WTC11 (cell line): Measurements from ENCODE around the gene UTP3. TPM values are rescaled to one million over a fixed set of nuclear protein-coding genes. Genes with fewer than 3 reads are reported as not detected.
"Not testable (repeated sequence)": the region's sequence is repeated elsewhere in the genome, so short reads cannot be mapped to it uniquely, and the experiment has no call there.

Source experiments
- ATAC-seq: fragments of 200-7000 bp; cut with Tn5 transposase; 2 replicates; pipeline ENCODE4 v1.10.0; 2021; ENCODE audit warnings: mild to moderate bottlenecking, moderate library complexity
- CTCF ChIA-PET: fragments of 300-600 bp; sonication (Branson Sonifier 250); formaldehyde crosslinking; loops from one replicate; lab custom pipeline; 2021; ENCODE audit warnings: antibody characterized with exemption; lab: Charles Lee
- POLR2A ChIA-PET: fragments of 350-600 bp; sonication (Branson Sonifier 250); formaldehyde crosslinking; loops from one replicate; lab custom pipeline; 2021; ENCODE audit warnings: antibody characterized with exemption; lab: Charles Lee
- DNase-seq: peaks from one replicate; pipeline ENCODE4 v3.0.0; 2021; ENCODE audit warnings: low spot score
- H3K27ac Mint-ChIP-seq: 2 replicates; pipeline ENCODE4 v1.8.0; 2021; ENCODE audit warnings: mixed read lengths
- H3K27me3 Mint-ChIP-seq: 2 replicates; pipeline ENCODE4 v1.8.0; 2021; ENCODE audit warnings: low read depth, mild to moderate bottlenecking, moderate library complexity, mixed read lengths
- H3K36me3 Mint-ChIP-seq: 2 replicates; pipeline ENCODE4 v1.8.0; 2021; ENCODE audit warnings: mixed read lengths
- H3K4me1 Mint-ChIP-seq: 2 replicates; pipeline ENCODE4 v1.8.0; 2022; ENCODE audit warnings: mixed read lengths
- H3K4me3 Mint-ChIP-seq: 2 replicates; pipeline ENCODE4 v1.8.0; 2021; ENCODE audit warnings: mild to moderate bottlenecking, moderate library complexity, mixed read lengths
- H3K9me3 Mint-ChIP-seq: 2 replicates; pipeline ENCODE4 v1.8.0; 2021; ENCODE audit warnings: mixed read lengths
- ATF2 ChIP-seq: sonication (generic); formaldehyde crosslinking; IDR thresholded peaks from 2 replicates; pipeline ENCODE4 v1.8.1; 2022; ENCODE audit warnings: low read depth, missing genetic modification reagents, borderline replicate concordance
- ERG ChIP-seq: fragments of 250-450 bp; sonication (Bioruptor Pico); IDR thresholded peaks from 2 replicates; pipeline ENCODE4 v1.8.0; 2021; ENCODE audit warnings: mild to moderate bottlenecking
- HMGXB4 ChIP-seq: sonication (generic); formaldehyde crosslinking; IDR thresholded peaks from 2 replicates; pipeline ENCODE4 v1.8.1; 2023; ENCODE audit warnings: mild to moderate bottlenecking, moderate library complexity, missing genetic modification reagents
- IRF1 ChIP-seq: sonication (generic); formaldehyde crosslinking; IDR thresholded peaks from 2 replicates; pipeline ENCODE4 v1.8.0; 2023; ENCODE audit warnings: missing genetic modification reagents
- NFATC4 ChIP-seq: fragments of 250-450 bp; sonication (Bioruptor Pico); IDR thresholded peaks from 2 replicates; pipeline ENCODE4 v1.9.0; 2021; ENCODE audit warnings: mild to moderate bottlenecking
- NR3C1 ChIP-seq: sonication (generic); formaldehyde crosslinking; conservative IDR thresholded peaks from 2 replicates; pipeline ENCODE4 v1.8.1; 2023; ENCODE audit warnings: low read depth, mild to moderate bottlenecking, missing genetic modification reagents
- PRRX2 ChIP-seq: fragments of 250-450 bp; sonication (Bioruptor Pico); IDR thresholded peaks from 2 replicates; pipeline ENCODE4 v1.8.0; 2021; ENCODE audit warnings: mild to moderate bottlenecking
- RORB ChIP-seq: fragments of 250-450 bp; sonication (Bioruptor Pico); IDR thresholded peaks from 2 replicates; pipeline ENCODE4 v1.9.0; 2021; ENCODE audit warnings: mild to moderate bottlenecking
- SMAD4 ChIP-seq: sonication (generic); formaldehyde crosslinking; IDR thresholded peaks from 2 replicates; pipeline ENCODE4 v1.8.0; 2022; ENCODE audit warnings: mild to moderate bottlenecking, missing genetic modification reagents
- ZMAT4 ChIP-seq: fragments of 250-450 bp; sonication (Bioruptor Pico); IDR thresholded peaks from 2 replicates; pipeline ENCODE4 v1.9.0; 2021; ENCODE audit warnings: mild to moderate bottlenecking
- ZNF425 ChIP-seq: fragments of 250-450 bp; sonication (Bioruptor Pico); conservative IDR thresholded peaks from 2 replicates; pipeline ENCODE4 v1.9.0; 2021; ENCODE audit warnings: mild to moderate bottlenecking
- total RNA-seq: library from RNA; stranded (reverse); gene quantifications from 3 replicates; pipeline ENCODE4 v1.2.3, GENCODE V29; 2021

Gene UTP3
- total RNA-seq, 1 experiment from 2014 or later, result 45.5 TPM

- no peak for TF ChIP-seq ATF2
Observed at GRCh38 chr4:70691661-70692060, 3.3 kb downstream of the UTP3 start (continued).

- CTCF ChIA-PET, H3K27ac Mint-ChIP-seq, ATAC-seq, DNase-seq, POLR2A ChIA-PET, H3K9me3 Mint-ChIP-seq, H3K4me3 Mint-ChIP-seq, H3K27me3 Mint-ChIP-seq: not testable (repeated sequence)
- H3K4me1 Mint-ChIP-seq, result peaks cover 14% of the 10 kb centered on the region
- H3K36me3 Mint-ChIP-seq, result peaks cover 12% of the 10 kb centered on the region
Observed at GRCh38 chr4:70694633-70695032, 6.3 kb downstream of the UTP3 start.

GRCh38 chr4:70698435-70698834 lies 10.1 kb downstream of the UTP3 start:
- CTCF ChIA-PET, DNase-seq, H3K27me3 Mint-ChIP-seq, H3K36me3 Mint-ChIP-seq, POLR2A ChIA-PET, ATAC-seq, H3K27ac Mint-ChIP-seq, H3K4me3 Mint-ChIP-seq, H3K9me3 Mint-ChIP-seq, H3K4me1 Mint-ChIP-seq: not testable (repeated sequence)

GRCh38 chr4:70700712-70701111 lies 12.4 kb downstream of the UTP3 start:
- TF ChIP-seq ZMAT4 (CRISPR knock-in tag) (no peak), IRF1 (CRISPR knock-in tag) (no peak), NR3C1 (no peak), RORB (CRISPR knock-in tag) (no peak), HMGXB4 (no peak), ZNF425 (CRISPR knock-in tag) (no peak), ERG (CRISPR knock-in tag) (no peak), SMAD4 (CRISPR knock-in tag) (no peak)
- H3K9me3 Mint-ChIP-seq, result no peaks in the 10 kb centered on the region
- H3K36me3 Mint-ChIP-seq, result no peaks in the 10 kb centered on the region
- ATAC-seq (no peak), DNase-seq (no peak)
- peaks cover 3% of the 10 kb centered on the region; the same call in 1 of the 2 replicates for H3K27me3 Mint-ChIP-seq
- peaks cover 5% of the 10 kb centered on the region for H3K4me1 Mint-ChIP-seq
- POLR2A ChIA-PET, result no interaction called here
- no peak overlapping the region for H3K4me3 Mint-ChIP-seq
- H3K27ac Mint-ChIP-seq, result no peak overlapping the region
- CTCF ChIA-PET, result interaction anchor here (1.4 kb wide), 1 partner anchor 13 kb away, joined by 3 read pairs; no protein-coding TSS in a partner anchor

GRCh38 chr4:70701271-70701670 lies 12.9 kb downstream of the UTP3 start:
- TF ChIP-seq PRRX2 (CRISPR knock-in tag), result no peak
- TF ChIP-seq NFATC4 (CRISPR knock-in tag), result no peak
- peaks cover 3% of the 10 kb centered on the region; the same call in 1 of the 2 replicates for H3K27me3 Mint-ChIP-seq
- no peak for ATAC-seq
- H3K9me3 Mint-ChIP-seq, result no peaks in the 10 kb centered on the region
- H3K4me3 Mint-ChIP-seq, result no peak overlapping the region
- peaks cover 9% of the 10 kb centered on the region for H3K4me1 Mint-ChIP-seq
- DNase-seq, result no peak
- no peaks in the 10 kb centered on the region for H3K36me3 Mint-ChIP-seq
- ChIA-PET CTCF (interaction anchor here (1.4 kb wide), 1 partner anchor 14 kb away, joined by 3 read pairs; no protein-coding TSS in a partner anchor), POLR2A (no interaction called here)
- H3K27ac Mint-ChIP-seq, result no peak overlapping the region

GRCh38 chr4:70702592-70702991 lies 14.3 kb downstream of the UTP3 start:
- 0 out of 2 replicates have a peak overlapping the region, but pooled peaks have one; percentile 38 for H3K27ac Mint-ChIP-seq
- CTCF ChIA-PET, H3K4me3 Mint-ChIP-seq, DNase-seq, ATAC-seq, H3K27me3 Mint-ChIP-seq, POLR2A ChIA-PET, H3K36me3 Mint-ChIP-seq, H3K9me3 Mint-ChIP-seq: not testable (repeated sequence)
- peaks cover 13% of the 10 kb centered on the region for H3K4me1 Mint-ChIP-seq
